Measurements from ENCODE around the gene OR1N2.
"Not testable (repeated sequence)": the region's sequence is repeated elsewhere in the genome, so short reads cannot be mapped to it uniquely, and the experiment has no call there.

The OR1N2 gene, protein sequence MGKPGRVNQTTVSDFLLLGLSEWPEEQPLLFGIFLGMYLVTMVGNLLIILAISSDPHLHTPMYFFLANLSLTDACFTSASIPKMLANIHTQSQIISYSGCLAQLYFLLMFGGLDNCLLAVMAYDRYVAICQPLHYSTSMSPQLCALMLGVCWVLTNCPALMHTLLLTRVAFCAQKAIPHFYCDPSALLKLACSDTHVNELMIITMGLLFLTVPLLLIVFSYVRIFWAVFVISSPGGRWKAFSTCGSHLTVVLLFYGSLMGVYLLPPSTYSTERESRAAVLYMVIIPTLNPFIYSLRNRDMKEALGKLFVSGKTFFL

DNA sequence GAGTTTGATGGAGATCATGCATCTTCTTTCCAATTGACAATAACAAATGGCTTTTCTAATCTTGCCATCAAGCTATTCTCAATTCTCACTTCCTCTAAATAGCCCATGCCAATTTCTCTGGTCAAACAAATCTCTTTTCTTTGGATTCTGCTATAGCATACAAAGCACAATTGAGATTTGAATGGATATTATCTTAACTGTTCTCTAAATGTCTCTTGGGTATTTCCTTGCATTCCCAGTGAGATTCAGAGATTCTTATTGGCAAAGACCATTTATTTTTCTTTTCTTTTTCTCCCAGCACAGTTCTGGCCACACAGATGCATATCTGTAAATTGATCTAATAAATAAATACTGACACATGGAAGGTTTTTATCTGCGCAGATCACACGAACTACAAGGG lies at the start of gene OR1N2:
OR1N2 (plus strand) TSS at position 301 of the 400 bp plus-strand sequence. CDS start 100 bp downstream, outside the sequence.
- DNase-seq: no peak

DNA sequence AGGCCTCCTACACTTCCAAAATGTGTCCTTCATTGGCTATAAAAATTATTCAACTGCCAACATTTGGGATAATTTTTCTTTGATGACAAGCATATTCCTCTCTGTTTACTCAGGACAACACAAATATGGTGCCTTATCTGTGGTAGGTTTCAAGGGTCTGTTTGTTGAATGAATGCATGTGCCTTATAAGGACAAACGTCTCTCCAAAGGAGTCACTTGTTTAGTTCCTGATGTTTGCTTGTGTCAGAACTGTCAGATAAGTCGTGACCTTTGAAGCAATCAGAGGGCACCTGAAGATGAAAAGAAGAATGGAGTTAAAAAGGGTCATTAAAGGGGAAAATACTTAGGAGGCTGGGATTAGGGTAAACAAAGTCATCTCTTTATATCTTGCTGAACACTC lies 45.9 kb upstream of the OR1N2 start:
- no peak for DNase-seq

DNA sequence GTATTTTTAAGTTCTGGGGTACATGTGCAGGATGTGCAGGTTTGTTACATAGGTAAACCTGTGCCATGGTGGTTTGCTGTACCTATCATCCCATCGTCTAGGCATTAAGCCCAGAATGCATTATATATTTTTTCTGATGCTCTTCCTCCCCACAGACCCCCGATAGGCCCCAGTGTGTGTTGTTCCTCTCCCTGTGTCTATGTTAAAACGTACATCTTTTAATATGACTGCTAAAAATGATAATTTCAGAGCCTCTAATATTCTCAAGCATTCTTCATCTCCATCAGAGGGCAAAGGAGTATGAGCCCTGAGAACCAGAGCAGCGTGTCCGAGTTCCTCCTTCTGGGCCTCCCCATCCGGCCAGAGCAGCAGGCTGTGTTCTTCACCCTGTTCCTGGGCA lies 42.4 kb upstream of the OR1N2 start, which contains the start of gene OR1J2:
OR1J2 (plus strand) TSS at position 301 of the 400 bp plus-strand sequence; CDS start at position 301, 0 bp downstream.
- DNase-seq: no peak

DNA sequence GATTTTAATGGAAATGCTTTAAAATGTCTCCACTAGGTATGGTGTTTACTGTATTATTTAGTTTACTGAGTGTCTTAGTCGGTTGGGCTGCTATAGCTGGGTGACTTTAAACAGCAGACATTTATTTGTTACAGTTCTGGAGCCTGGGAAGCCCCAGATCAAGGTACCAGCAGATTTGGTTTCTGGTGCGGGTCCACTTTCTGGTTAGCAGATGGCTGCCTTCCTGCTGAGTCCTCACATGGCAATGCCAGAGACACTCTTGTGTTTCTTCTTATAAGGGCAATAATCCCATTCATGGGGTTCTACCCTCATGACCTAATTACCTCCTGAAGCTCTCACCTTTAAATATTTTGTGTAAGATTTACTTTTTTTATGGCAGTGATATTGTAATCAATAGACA lies 34.7 kb upstream of the OR1N2 start:
- no peak for DNase-seq

DNA sequence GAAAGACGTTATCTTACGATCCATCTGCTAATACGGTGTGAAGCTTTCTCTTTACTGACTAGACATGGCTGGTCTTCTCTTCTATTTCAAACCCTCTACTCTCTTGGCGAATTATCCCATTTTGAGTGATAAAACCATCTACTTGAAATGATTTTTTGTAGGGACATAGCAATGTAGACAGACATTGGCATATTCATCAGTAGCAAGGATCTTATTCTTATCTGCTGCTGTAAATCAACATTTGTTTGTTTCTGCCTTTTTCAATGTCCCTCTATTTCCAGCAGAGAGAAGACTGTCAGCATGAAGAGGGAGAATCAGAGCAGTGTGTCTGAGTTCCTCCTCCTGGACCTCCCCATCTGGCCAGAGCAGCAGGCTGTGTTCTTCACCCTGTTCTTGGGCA lies 34.1 kb upstream of the OR1N2 start, which contains the start of gene OR1J4:
OR1J4 (plus strand) TSS at position 301 of the 400 bp plus-strand sequence; CDS start at position 301, 0 bp downstream.
- DNase-seq: no peak

DNA sequence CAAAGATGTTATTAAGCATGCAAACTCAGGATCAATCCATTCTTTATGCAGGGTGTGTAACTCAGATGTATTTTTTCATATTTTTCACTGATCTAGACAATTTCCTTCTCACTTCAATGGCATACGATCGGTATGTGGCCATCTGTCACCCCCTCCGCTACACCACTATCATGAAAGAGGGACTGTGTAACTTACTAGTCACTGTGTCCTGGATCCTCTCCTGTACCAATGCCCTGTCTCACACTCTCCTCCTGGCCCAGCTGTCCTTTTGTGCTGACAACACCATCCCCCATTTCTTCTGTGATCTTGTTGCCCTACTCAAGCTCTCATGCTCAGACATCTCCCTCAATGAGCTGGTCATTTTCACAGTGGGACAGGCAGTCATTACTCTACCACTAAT lies 33.5 kb upstream of the OR1N2 start:
- DNase-seq: no peak

DNA sequence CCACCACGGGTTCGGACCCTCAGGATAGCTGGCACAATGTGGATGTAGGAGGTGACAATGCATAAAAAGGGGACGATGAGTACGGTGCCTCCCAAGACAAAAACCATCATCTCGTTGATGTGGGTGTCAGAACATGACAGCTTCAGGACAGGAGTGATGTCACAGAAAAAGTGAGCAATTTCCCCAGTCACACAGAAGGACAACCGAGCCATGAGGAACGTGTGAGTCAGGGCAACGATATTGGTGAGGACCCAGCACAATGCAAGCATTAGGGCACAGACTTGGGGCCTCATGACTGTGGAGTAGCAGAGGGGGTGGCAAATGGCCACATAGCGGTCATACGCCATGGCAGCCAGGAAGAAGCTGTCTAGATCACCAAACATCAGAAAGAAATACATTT lies 26.3 kb upstream of the OR1N2 start:
- no peak for DNase-seq

DNA sequence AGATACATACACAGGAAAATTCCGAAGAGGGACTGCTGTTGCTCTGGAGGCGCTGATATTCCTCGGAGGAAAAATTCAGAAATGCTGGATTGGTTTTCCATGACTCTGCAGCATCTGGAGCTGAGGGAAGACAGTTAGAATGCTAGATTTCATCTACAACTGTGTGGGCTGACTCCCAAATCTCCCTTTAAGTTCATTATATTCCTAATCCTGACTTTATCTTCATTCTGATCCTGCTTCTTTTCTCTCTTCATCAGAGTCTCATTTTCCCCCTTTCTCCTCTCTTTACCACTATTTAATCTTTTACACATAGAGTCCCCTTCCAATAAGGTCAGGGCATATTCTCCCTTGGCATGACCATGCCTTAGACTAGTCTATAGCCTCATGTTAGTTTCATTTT lies 25.7 kb upstream of the OR1N2 start, which contains the start of gene OR1N1:
OR1N1 (minus strand) TSS at position 101 of the 400 bp plus-strand sequence; CDS start at position 101, 0 bp downstream.
- no peak for DNase-seq

DNA sequence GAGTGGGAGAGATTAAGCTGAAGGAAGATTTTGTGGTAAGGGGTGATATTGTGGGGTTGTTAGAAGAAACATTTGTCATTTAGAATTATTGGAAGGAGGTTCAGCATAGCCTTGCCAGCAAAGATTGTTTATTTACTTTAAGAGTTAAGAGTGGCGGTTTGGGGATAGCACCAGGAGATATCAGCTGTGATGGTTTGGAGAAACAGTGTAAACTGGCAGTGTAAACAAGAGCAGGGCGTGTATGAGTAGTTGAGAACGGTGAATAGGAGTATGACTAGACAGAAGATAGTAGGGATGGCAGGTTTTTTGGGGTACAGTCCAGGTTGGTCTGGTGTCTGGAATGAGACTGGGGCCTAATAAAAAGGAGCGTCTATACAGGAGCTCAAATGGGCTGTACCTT lies 21.8 kb upstream of the OR1N2 start:
- DNase-seq: not testable (repeated sequence)

DNA sequence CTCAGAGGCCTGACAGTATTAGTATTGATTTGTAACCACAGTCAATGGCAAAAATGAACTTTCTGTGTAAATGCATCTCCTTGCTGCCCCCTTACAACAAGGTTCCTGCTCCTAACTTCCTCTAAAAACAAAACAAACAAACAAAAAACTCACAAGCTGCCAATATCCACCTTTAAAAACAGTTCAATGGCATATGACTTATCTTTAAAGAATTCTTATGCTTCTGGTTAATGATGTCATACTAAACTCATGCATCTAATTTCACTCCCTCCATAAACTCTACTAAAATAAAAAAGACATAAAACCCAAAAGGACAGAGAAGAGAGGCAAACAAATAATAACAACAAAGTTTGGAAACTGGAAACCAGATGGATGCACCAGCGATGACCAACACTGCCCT lies 16.8 kb upstream of the OR1N2 start:
- DNase-seq: peak; percentile 27

DNA sequence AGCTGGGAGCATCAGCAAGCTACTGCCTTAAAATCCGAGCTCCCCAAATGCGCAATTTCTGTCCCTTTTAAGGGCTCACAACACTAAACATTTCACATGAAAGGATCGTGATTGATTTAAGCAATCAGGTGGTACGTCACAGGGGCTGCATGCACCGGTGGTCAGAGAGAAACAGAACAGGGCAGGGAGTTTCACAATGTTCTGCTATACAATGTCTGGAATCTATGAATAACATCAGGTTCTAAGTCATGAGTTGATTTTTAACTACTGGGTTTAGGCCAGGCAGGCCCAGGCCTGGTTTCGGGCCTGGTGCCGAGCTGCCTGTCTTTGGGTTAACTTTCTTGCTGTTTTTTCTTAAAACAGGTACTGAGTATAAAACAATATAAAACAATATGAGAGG lies 15.8 kb upstream of the OR1N2 start:
- DNase-seq: not testable (repeated sequence)

DNA sequence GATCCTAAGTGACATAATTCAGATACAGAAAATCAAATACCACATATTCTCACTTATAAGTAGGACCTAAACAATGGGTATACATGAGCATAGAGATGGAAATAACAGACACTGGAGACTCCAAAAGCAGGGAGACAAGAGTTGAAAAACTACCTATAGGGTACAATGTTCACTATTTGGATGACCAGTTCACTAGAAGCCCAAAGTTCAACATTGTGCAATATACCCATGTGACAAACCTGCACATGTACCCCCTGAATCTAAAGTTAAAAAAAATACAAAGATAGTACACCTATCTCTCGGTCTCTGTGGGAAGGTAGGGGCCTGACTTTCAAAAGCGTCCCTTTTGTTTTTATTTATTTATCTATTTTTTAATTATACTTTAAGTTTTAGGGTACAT lies 14.2 kb upstream of the OR1N2 start:
- no peak for DNase-seq

DNA sequence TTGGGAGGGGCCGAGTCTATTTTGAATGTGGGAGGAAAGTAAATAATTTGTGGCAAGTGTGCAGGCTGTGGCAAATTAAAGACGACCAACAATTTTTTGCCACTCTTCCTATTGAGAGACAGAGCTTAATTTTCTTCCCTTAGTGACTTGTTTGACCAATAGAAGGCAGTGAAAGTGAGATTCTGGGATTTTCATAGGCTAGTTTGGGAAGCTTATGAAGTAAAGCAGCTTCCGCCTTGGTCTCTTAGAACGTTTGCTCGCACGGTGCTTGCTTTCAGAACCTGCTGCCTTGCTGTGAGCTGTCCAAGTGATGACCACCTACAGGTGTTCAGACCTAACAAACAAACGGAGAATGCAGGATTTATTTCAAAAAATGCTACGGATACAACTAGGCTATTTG lies 6.7 kb upstream of the OR1N2 start:
- no peak for DNase-seq

DNA sequence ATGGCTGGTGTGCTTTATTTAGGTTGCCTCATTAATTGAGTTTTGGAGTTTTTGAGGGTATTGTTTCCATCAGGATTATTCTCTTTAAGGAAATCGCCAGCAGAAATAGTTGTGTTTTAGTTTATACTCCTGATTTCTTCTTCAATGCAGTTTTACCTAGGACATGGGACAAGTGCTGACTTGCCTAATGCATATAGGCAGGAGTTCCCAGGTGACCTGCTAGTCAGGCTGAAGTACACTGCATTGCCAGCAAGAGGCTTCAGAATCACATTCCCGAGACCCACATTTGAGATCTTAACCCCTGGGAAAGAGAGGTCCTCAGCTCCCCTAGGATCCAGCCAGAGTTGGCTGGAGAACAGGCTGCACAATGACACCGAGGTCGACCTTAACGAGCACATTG lies 1.5 kb upstream of the OR1N2 start:
- no peak for DNase-seq

DNA sequence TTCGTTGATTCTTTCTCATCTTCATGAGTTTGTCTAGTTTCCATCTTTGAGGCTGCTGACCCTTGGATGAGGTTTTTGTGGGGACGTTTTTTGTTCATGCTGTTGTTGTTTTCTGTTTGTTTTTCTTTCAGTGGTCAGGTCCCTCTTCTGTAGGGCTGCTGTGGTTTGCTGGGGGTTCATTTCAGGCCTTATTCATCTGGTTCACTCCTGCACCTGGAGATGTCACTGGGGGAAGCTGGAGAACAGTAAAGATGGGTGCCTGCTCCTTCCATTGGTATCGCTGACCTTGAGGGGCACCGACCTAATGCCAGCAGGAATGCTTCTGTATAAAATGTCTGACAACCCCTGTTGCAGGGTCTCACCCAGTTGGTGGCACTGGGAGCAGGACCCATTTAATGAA lies 8.5 kb downstream of the OR1N2 start:
- no peak for DNase-seq

DNA sequence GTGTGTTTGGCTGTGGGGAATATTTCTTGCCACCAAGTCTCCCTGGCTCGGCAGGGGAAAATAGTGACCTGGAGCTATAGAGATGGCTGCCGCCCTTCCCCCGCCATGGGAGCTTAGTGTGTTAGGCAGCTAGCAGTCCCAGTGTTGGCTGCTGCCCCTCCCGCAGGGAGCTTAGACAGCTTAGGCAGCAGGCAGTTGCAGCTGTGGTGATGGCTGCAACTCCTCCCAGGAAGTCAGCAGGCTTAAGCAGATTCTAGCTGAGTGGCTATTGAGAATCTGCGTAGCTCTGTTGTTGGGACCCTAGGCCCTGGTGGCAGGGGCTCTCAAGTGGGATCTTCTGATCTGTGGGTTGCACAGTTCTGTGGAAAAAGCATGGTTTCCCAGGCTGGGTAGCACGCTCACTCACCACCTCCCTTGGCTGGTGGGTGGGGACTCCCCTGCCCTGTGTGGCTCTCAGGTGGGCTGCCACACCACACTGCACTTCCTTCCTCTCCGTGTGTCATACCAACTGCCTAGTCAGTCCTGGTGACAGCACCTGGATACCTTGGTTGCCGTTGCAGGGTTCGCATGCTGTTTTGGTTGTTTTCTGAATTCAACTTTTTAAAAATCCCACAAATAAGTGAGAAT lies 9.3 kb downstream of the OR1N2 start:
- no peak for DNase-seq

DNA sequence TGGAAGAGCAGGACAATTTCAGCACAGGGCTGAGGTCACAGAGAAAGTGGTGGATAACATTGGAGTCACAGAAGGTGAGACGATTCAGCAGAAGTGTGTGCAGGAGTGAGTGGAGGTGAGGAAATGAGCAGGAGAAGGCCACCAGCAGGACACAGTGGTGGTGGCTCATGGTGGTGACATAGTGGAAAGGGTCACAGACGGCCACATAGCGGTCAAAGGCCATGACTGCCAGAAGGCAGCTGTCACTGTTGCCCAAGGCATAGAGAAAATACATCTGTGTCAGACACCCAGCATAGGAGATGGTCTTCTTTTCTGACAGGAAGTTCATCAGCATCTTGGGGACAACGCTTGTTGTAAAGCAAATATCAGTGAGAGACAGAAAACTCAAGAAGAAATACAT lies 15.0 kb downstream of the OR1N2 start:
- no peak for DNase-seq

DNA sequence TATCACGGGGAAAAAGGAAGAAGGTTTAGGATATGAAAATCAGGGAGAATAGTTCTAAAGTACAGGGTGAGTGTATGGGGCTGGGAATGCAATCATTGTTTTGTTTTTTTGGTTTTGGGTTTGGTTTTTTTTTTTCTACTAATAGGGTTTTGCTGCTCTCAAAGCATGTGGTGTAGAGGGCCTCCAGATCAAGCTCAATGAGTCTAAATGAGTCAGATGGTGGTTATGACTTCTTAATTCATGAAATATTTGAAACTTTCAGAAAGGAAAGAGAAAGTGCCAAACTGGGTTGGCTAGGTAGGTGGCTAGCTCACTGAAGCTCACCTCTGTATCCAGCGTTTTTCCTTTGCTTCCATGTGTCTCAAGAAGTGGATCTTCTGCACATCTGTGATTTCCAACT lies 19.5 kb downstream of the OR1N2 start:
- DNase-seq: peak; percentile 68

DNA sequence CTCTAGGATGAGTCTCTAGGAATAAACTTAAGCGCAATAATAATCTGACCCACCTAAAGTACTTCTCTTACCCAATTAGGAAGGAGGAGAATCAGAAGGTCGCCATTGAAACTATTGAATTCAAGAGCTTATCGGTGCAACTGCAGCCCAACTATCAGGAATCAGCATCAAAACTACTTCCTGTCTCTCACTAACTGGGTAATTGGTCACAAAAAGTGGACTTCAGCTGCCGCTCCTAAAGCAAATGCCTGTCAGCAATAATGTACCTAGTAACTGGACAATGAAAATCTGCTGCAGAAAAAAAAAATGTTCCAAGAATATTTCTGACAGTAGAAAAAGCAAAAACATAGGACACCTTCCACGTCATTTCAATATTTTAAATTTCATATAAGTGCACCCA lies 27.0 kb downstream of the OR1N2 start:
- DNase-seq: no peak

DNA sequence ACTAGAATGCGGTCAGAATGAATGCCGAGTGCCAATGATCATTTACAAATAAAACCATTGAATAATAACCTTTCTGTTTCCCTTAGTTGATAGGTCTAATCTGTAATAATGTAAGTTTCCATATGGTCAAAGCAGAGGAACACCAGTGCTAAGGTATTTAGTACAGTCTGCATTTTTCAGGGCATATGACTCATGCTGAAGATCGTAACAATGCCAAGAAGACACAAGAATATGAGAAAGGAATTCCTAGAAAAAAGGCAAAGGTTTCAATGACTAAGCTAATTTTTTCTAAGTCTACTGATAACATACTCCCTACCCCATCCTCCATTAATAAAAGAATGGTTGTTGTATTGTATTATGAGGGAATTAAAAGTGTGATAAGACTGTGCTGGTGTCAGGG lies 27.4 kb downstream of the OR1N2 start:
- peak; percentile 84 for DNase-seq

DNA sequence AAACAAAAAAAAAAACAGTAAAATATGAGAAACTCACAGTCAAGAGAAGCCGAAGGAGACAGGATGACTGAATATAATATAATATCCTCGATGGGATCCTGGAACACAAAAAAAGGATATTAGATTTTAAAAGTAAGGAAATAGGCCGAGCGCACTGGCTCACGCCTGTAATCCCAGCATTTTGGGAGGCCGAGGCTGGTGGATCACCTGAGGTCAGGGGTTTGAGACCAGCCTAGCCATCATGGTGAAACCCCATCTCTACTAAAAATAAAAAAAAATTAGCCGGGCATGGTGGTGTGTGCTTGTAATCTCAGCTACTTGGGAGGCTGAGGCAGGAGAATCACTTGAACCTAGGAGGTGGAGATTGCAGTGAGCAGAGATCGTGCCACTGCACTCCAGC lies 30.4 kb downstream of the OR1N2 start, which contains the start of gene OR1L8:
OR1L8 (minus strand) TSS at position 101 of the 400 bp plus-strand sequence. CDS start 14,907 bp downstream, outside the sequence.
- not testable (repeated sequence) for DNase-seq

Data from HCEC 1CT (cell line).